KOPT-K1 (cell line): Measurements from ENCODE around the gene APOBEC4.

Source experiments
- H3K27ac ChIP-seq: fragments of 200-600 bp; sonication (generic); 2 replicates; pipeline ENCODE4 v1.5.1; 2016; ENCODE audit warnings: antibody characterized with exemption, mild to moderate bottlenecking, low read depth, low read length; ENCODE audit not compliant: poor library complexity, severe bottlenecking
- H3K36me3 ChIP-seq: fragments of 200-600 bp; sonication (generic); 2 replicates; pipeline ENCODE4 v1.5.1; 2017; ENCODE audit warnings: antibody characterized with exemption, mild to moderate bottlenecking, low read length, moderate library complexity; ENCODE audit not compliant: insufficient read depth
- H3K9me3 ChIP-seq: fragments of 200-600 bp; sonication (generic); 2 replicates; pipeline ENCODE4 v1.5.1; 2017; ENCODE audit warnings: antibody characterized with exemption, low read length, mild to moderate bottlenecking; ENCODE audit not compliant: insufficient read depth, poor library complexity, severe bottlenecking

Gene APOBEC4

GRCh38 chr1:183652107-183652506 lies 1.0 kb downstream of the APOBEC4 start:
- no peaks in the 10 kb centered on the region for H3K9me3 ChIP-seq
- no peak overlapping the region for H3K27ac ChIP-seq
- H3K36me3 ChIP-seq, result no peaks in the 10 kb centered on the region

GRCh38 chr1:183651612-183652011 lies 1.5 kb downstream of the APOBEC4 start:
- Histone ChIP-seq H3K27ac (no peak overlapping the region), H3K9me3 (no peaks in the 10 kb centered on the region), H3K36me3 (no peaks in the 10 kb centered on the region)

GRCh38 chr1:183648042-183648441 lies 5.1 kb downstream of the APOBEC4 start:
- Histone ChIP-seq H3K9me3 (no peaks in the 10 kb centered on the region), H3K36me3 (no peaks in the 10 kb centered on the region), H3K27ac (no peak overlapping the region)

GRCh38 chr1:183646776-183647175 lies 6.3 kb downstream of the APOBEC4 start:
- H3K9me3 ChIP-seq, result no peaks in the 10 kb centered on the region

GRCh38 chr1:183645531-183645930 lies 7.6 kb downstream of the APOBEC4 start:
- Histone ChIP-seq H3K27ac (no peak overlapping the region), H3K9me3 (no peaks in the 10 kb centered on the region), H3K36me3 (no peaks in the 10 kb centered on the region)

More at GRCh38 chr1:183646776-183647175, 6.3 kb downstream of the APOBEC4 start:
- Histone ChIP-seq H3K36me3 (no peaks in the 10 kb centered on the region), H3K27ac (no peak overlapping the region)

- Histone ChIP-seq H3K9me3 (no peaks in the 10 kb centered on the region), H3K27ac (no peak overlapping the region), H3K36me3 (no peaks in the 10 kb centered on the region)
Measured at GRCh38 chr1:183642166-183642565, 10.9 kb downstream of the APOBEC4 start.

GRCh38 chr1:183640193-183640592 lies 12.9 kb downstream of the APOBEC4 start:
- no peaks in the 10 kb centered on the region for H3K9me3 ChIP-seq
- H3K27ac ChIP-seq, result no peak overlapping the region
- H3K36me3 ChIP-seq, result no peaks in the 10 kb centered on the region

GRCh38 chr1:183638649-183639387 lies 14.3 kb downstream of the APOBEC4 start:
- Histone ChIP-seq H3K9me3 (no peaks in the 10 kb centered on the region), H3K27ac (no peak overlapping the region), H3K36me3 (no peaks in the 10 kb centered on the region)

- Histone ChIP-seq H3K9me3 (no peaks in the 10 kb centered on the region), H3K36me3 (peaks cover 11% of the 10 kb centered on the region), H3K27ac (no peak overlapping the region)
Measured at GRCh38 chr1:183636783-183637182, 16.3 kb downstream of the APOBEC4 start.

- peak overlapping the region; percentile 75 for H3K27ac ChIP-seq
- peaks cover 14% of the 10 kb centered on the region for H3K36me3 ChIP-seq
- H3K9me3 ChIP-seq, result no peaks in the 10 kb centered on the region
Measured at GRCh38 chr1:183636334-183636682, 16.8 kb downstream of the APOBEC4 start.

GRCh38 chr1:183635606-183636333 lies 17.3 kb downstream of the APOBEC4 start, which contains the start of gene ARPC5:
Gene ARPC5, minus strand, starts transcription at chr1:183635783. Its CDS starts 124 bp downstream, at chr1:183635659.
- Histone ChIP-seq H3K27ac (peak within 1 kb of the TSS; percentile 75), H3K9me3 (no peaks in the 10 kb centered on the region), H3K36me3 (peaks cover 19% of the 10 kb centered on the region)

- Histone ChIP-seq H3K9me3 (no peaks in the 10 kb centered on the region), H3K27ac (peak overlapping the region; percentile 75), H3K36me3 (peaks cover 25% of the 10 kb centered on the region)
Measured at GRCh38 chr1:183635099-183635605, 18.0 kb downstream of the APOBEC4 start.

- H3K9me3 ChIP-seq, result no peaks in the 10 kb centered on the region
- H3K27ac ChIP-seq, result peak overlapping the region; percentile 75
- peaks cover 31% of the 10 kb centered on the region for H3K36me3 ChIP-seq
Measured at GRCh38 chr1:183634429-183635065, 18.6 kb downstream of the APOBEC4 start.

GRCh38 chr1:183633676-183634343 lies 19.3 kb downstream of the APOBEC4 start:
- Histone ChIP-seq H3K27ac (peak overlapping the region; percentile 75), H3K36me3 (peaks cover 39% of the 10 kb centered on the region), H3K9me3 (no peaks in the 10 kb centered on the region)

- Histone ChIP-seq H3K27ac (peak overlapping the region; percentile 75), H3K36me3 (peaks cover 47% of the 10 kb centered on the region), H3K9me3 (no peaks in the 10 kb centered on the region)
Measured at GRCh38 chr1:183632964-183633363, 20.2 kb downstream of the APOBEC4 start.
